HG02759 (cell line): ENCODE results near the gene SORCS2.

Experiments
- ATAC-seq: cut with Tn5 transposase; IDR thresholded peaks from one replicate; pipeline ENCODE4 v1.9.1; 2021; ENCODE audit warnings: mild to moderate bottlenecking, moderate library complexity; ENCODE audit not compliant: unreplicated experiment

SORCS2 gene

GRCh38 chr4:7285244-7286094 is 93.1 kb downstream of the SORCS2 start:
- no peak for ATAC-seq

DNA sequence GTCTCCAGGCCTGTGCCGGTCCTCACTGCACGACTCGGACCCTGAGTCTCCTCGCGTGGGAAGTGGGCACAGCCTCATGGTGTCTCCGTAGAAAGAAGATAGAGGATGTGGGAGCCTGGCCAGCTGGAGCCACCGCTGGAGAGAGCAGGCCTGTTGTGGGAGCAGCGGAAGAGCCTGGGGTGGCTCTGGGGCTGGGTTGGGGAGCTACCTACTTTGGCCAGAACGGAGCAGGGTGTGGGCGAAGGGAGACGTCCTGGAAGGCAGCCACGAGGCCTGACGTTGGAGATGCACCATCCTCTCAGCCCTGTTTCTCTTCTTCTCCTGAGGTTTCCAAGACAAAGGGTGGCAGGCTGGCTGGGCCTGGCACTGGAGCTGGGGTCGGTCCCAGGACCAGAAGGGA is 93.8 kb downstream of the SORCS2 start:
- ATAC-seq, result no peak

DNA sequence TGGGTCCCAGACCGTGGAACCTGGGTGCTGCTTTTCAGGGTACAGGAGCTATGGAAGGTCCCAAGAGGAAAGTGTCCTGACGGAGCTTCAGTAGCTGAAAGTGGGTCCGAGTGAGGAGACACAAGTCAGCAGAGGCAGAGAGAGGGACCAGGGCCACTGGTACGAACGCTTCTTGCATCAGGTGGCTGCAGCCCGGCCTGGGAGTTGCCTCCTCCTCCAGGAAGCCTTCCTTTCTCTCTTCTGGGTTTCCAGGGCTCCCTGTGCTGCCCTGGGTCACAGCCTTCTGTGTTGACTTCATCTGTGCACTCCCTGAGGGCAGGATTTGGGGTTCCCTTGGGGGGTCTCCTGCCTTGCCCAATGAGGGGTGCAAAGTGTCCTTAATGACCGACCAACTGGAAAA is 94.5 kb downstream of the SORCS2 start:
- ATAC-seq, result no peak

DNA sequence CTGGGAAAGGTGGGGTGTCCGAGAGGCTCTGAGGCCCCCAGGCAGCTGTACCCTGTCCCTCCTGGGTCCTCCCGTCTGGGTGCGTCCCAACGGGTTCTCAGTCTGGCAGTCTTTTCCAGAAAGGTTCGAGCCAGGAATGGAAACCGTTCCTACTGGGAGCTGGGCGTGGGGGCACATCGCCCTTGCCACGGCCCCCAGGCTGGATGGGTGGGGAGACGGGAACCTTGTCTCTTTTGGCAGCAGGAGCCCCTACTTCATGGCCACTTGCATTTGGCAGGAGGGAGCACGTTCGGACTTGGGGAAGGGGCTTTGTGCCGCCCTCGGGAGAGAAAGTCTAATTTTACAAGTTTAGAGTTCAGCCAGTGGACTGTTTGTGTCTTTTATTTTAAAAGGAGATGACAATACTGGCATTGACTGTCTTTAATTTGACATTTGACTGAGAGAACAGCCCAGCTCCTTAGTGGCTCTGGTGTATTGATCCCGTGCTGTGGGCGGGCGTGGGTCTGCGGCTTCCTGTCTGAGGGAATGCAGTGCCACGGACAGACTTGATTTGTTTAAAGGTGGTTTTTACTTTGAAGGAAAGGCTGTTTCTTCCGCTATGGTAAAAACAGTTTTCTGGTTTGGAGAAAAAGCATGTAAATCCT is 95.1 kb downstream of the SORCS2 start:
- ATAC-seq, result no peak

DNA sequence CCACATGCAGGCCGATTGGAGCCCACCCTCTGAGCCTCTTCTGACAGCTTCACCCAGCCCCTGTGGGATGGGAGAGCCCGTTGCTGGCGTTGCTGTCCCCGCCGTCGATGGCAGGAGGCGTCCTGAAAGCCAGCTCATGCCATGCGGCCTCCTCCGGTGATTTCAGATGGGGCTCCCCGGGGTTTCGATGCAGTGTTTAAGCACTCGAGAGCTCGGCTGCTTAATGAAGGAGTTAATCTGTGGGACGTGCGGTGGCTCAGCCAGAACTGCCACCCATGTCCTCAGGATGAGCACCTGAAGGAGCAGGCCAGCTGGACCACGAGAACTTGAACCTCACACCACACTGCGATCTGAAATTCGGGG is 95.6 kb downstream of the SORCS2 start:
- ATAC-seq, result no peak

DNA sequence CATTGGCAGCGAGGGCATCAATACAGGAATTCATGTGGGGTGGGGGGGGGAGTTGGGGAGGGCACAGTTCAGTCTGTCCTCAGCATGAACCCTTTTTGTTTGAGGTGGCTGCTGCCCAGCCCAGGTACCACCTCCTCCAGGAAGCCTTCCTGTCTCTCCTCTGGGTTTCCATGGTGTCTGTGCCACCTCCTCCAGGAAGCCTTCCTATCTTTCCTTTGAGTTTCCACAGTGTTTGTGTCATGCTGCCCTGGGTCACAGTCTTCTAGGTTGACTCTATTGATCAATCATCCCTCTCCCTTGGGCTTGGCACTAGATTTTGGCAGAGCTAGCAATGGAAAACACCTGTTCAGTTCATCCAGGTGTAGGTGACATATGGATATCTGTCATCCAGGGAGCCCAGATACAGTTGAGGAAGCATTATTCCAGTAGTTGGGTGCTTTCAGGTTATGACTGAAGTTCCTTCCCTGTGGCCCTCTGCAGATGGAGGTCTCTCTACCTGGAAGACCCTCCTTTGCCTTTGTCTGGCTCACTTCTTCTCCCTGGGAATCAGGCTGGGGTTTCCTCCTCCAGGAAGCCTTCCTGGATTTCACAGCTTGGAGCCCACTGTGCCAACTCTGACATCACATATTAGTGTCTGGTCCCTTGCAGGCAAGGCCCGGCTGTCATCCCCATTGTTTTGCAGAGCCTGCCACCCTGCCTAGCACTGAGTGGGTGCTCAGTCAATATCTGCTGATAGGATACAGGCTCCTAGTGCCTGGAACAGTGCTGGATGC is 96.6 kb downstream of the SORCS2 start:
- ATAC-seq, result no peak

- ATAC-seq, result no peak
Measured at GRCh38 chr4:7289589-7289988, 97.3 kb downstream of the SORCS2 start.

DNA sequence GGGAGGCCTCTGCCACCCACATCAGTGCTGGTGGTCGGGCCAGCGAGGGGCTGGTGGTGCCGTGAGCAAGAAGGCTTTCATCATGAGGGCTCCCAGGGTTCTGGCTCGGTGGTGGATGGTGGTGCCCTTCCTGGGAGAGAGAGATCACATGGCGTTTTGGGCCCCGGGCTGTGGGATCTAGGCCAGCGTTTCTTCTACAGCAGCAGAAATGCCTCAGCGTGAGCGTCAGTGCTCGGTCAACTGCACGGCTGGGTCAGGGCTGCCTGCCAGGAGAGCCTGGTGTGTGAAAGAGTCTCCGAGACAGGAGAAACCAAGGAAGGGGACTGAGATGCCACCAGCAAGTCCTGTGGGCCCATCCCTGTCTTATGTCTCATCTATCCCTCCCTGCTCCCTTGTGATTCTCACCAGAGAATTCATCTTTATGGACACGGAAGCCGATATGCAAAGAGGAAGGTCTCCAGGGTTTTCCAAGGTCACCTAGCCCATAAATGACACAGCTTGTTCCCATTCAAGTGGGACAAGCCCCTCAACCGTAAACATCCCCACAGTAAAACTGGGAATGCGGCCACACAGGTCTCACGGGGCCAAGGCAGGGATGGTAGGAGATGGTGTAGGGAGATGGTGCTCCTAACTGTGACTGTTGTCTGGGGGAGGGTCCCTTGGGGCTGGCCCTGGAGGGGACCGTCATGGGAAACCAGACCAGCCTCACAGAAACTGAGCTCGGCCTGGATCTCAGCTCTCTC is 99.2 kb downstream of the SORCS2 start:
- no peak for ATAC-seq

GRCh38 chr4:7293703-7294102 is 101.4 kb downstream of the SORCS2 start:
- ATAC-seq, result no peak

- no peak for ATAC-seq
Measured at GRCh38 chr4:7294176-7294756, 101.9 kb downstream of the SORCS2 start.

GRCh38 chr4:7295197-7295910 is 103.0 kb downstream of the SORCS2 start:
- ATAC-seq, result no peak

DNA sequence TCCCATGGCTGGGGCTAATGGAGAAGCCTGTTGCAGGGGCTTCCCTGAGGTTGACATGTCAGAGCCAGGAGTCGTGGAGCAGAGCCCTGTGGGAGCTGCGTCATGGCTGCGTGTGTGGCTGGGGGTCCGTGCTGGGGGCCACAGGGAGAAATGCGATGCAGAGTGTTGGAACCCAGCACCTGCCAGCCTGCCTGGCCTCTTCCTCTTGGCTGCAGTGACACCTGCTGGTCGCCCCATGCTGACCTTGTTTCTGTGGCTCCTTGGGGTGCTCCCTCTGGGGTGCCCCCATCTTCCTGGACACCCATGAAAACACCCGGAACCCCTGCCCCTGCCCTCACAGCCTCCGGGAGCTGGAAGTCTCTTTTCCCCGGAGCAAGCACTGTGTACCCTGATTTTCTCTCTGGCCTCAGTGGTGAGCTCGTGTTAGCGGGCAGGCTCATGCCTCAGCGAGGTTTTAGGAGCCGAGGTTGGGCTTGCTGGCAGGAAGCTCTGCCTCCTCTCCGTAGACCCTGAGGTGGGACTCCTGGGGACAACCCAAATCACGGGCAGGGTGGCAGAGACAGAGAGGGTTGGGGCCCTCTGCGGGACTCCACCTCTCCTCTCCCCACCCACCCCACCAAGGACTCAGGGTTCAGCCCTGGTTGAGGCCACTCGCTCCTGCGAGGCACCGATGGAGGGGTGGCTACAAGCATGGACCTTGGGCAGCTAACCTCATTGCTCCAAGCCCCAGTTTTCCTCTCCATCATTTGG is 103.7 kb downstream of the SORCS2 start:
- no peak for ATAC-seq

- no peak for ATAC-seq
Measured at GRCh38 chr4:7296661-7297335, 104.5 kb downstream of the SORCS2 start.

- ATAC-seq, result no peak
Measured at GRCh38 chr4:7297374-7297773, 105.0 kb downstream of the SORCS2 start.

GRCh38 chr4:7297881-7298280 is 105.5 kb downstream of the SORCS2 start:
- ATAC-seq, result no peak

- no peak for ATAC-seq
Measured at GRCh38 chr4:7298619-7299009, 106.3 kb downstream of the SORCS2 start.

DNA sequence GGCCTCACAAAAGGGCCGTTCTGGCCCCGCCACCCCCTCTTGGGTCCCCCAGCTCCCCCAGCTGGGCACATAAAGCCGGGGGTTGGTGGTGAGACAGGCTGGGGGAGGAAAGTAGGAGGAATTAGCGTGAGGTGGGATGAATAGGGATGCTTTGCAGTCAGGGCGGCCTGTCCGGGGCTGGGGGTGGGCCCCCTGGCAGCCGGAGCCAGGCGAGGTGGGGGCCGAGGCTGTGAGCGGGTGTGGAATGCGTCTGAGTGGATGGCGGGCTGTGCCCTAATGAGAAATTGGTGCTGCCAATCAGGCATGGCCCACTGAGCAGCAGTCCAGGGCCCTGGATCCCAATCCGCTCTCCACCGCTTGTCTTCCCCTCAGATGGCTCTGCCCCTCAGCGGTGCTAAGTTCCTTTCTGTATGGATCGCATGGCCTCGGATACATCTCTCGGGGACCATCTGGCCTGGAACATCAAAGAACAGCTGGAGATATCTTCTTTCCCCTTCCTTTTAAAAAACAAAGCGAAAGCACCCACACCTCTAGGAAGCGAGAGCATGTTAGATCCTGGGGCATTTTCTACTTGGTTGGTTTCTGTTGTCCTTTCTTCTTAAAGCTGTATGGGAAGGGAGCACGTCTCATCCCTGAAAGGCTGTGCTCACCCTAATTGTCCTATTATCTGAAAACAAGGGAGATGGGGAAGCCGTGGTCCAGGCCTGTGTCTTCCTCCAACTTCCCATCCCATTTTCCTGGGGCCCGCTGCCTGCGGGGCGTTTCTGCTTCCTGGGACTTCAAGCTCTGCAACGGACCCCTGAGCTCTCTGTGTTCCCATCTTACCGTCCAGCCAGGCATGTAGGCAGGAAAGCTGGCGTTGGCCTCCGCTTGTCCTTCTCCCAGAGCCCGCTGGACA is 106.9 kb downstream of the SORCS2 start:
- no peak for ATAC-seq
